ENCODE data around the gene ABLIM3. TPM values are rescaled to one million over a fixed set of nuclear protein-coding genes. Genes with fewer than 3 reads are reported as not detected.

ABLIM3 gene
- total and polyA plus RNA-seq, 9 of the 15 experiments (the other 6 are each of a cell fraction or from before 2014, with no cell fraction given), result 0.03 to 0.38 (median 0.11) TPM

DNA sequence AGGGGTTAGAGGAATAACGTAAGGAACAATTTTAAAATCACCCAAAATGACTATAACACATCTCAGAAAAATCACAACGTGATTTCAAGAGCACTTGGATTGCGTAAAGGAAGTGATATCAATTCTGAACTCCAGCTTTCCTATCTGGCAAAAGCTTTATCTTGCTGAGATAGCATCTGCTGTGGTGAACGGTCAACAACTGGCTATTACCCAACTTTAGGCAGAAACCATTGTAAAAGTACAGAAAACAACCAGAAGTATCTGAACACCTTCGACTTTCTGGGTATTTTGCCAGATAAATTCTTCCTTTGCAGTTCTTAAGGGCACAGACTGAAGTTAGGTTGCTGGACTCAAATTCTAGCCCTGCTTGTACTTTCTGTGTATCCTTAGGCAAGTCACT lies 9.2 kb downstream of the ABLIM3 start:
- H4K20me1 ChIP-seq (replicated peaks; ENCODE audit: control insufficient read depth, insufficient read depth, low read length), result no peaks in the 10 kb centered on the region
- H3K9me1 ChIP-seq (ENCODE audit: control insufficient read depth, insufficient read depth, low read length), result no peaks in the 10 kb centered on the region
- H3K4me2 ChIP-seq (ENCODE audit: insufficient read depth, low read length), result no peak overlapping the region
- POLR2A ChIA-PET, result no interaction called here
- in situ Hi-C loops (cut with MboI) (no loop called here), intact Hi-C loops (cut with micrococcal nuclease) (no loop called here)
- no peak overlapping the region for H3K4me3 ChIP-seq
- CTCF ChIA-PET (ENCODE audit: low intra/inter-chr PET ratio), result no interaction called here
- BruUV-seq (replicated peaks), result no TSS peak
- DNase-seq (ENCODE audit: extremely low read depth in 1 of 4, low spot score in 3 of 4) (no peak), ATAC-seq (no peak), FAIRE-seq (no peak)
- H3K9ac ChIP-seq (ENCODE audit: insufficient read depth in 1 of 2, low read depth in 2 of 2, low read length in 2 of 2), result no peak overlapping the region
- no peak overlapping the region for H2AFZ ChIP-seq (ENCODE audit: low read depth, low read length)
- H3K27ac ChIP-seq (ENCODE audit: extremely low read depth, low read depth, low read length), result no peak overlapping the region
- peaks cover 2 to 31% of the 10 kb centered on the region in 2 experiments; a peak in 4 of 5 replicates for H3K4me1 ChIP-seq (replicated peaks in 1 of 2; ENCODE audit: control insufficient read depth in 2 of 2, insufficient read depth in 2 of 2, low read length in 2 of 2)
- H3K9me3 ChIP-seq (replicated peaks; ENCODE audit: control insufficient read depth, insufficient read depth, low read depth, low read length), result no peaks in the 10 kb centered on the region
- peaks cover 0 to 10% of the 10 kb centered on the region in 2 experiments; a peak in 1 of 5 replicates for H3K27me3 ChIP-seq (ENCODE audit: control insufficient read depth in 2 of 2, insufficient read depth in 2 of 2, low read length in 2 of 2)
- 7% methylated on average over 5 of the region's 5 CpGs for WGBS (ENCODE audit: insufficient coverage, low coverage, missing lambda C conversion rate)
- H3K36me3 ChIP-seq (ENCODE audit: control insufficient read depth, insufficient read depth, low read length), result no peaks in the 10 kb centered on the region
- no peaks in the 10 kb centered on the region for H3K79me2 ChIP-seq (ENCODE audit: control insufficient read depth, insufficient read depth, low read length)
- TF ChIP-seq, protein P1, sequence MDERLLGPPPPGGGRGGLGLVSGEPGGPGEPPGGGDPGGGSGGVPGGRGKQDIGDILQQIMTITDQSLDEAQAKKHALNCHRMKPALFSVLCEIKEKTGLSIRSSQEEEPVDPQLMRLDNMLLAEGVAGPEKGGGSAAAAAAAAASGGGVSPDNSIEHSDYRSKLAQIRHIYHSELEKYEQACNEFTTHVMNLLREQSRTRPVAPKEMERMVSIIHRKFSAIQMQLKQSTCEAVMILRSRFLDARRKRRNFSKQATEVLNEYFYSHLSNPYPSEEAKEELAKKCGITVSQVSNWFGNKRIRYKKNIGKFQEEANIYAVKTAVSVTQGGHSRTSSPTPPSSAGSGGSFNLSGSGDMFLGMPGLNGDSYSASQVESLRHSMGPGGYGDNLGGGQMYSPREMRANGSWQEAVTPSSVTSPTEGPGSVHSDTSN (CRISPR knock-in tag; IDR thresholded peaks at IDR 0.05; ENCODE audit: low read depth), result no peak
- TF ChIP-seq, protein P1 (tag; conservative IDR thresholded peaks at IDR 0.05; ENCODE audit: low read depth), result no peak
- TF ChIP-seq TARDBP (IDR thresholded peaks at IDR 0.05) (no peak), ZC3H8 (IDR thresholded peaks at IDR 0.05) (no peak), ZFP36 (IDR thresholded peaks at IDR 0.05; ENCODE audit: low read depth, low read length, partially characterized antibody) (peak; percentile 41), SMC3 (conservative IDR thresholded peaks at IDR 0.05; ENCODE audit: insufficient read depth, low read depth, low read length) (no peak), ZNF124 (CRISPR knock-in tag; IDR thresholded peaks at IDR 0.05) (no peak), CEBPG (CRISPR knock-in tag; IDR thresholded peaks at IDR 0.05) (no peak), CEBPG (tag; conservative IDR thresholded peaks at IDR 0.05 in 1 of 2, IDR thresholded peaks at IDR 0.05 in 1 of 2) (peak; percentile 77 to 81), FOSL1 (tag; conservative IDR thresholded peaks at IDR 0.05) (0 out of 2 replicates have a peak, but pooled peaks have one; percentile 37), SOX6 (IDR thresholded peaks at IDR 0.05) (peak; percentile 33; the same call in 1 of the 2 replicates)
- TF ChIP-seq, protein P2, sequence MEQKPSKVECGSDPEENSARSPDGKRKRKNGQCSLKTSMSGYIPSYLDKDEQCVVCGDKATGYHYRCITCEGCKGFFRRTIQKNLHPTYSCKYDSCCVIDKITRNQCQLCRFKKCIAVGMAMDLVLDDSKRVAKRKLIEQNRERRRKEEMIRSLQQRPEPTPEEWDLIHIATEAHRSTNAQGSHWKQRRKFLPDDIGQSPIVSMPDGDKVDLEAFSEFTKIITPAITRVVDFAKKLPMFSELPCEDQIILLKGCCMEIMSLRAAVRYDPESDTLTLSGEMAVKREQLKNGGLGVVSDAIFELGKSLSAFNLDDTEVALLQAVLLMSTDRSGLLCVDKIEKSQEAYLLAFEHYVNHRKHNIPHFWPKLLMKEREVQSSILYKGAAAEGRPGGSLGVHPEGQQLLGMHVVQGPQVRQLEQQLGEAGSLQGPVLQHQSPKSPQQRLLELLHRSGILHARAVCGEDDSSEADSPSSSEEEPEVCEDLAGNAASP (IDR thresholded peaks at IDR 0.05), result no peak
- TF ChIP-seq, protein P3, sequence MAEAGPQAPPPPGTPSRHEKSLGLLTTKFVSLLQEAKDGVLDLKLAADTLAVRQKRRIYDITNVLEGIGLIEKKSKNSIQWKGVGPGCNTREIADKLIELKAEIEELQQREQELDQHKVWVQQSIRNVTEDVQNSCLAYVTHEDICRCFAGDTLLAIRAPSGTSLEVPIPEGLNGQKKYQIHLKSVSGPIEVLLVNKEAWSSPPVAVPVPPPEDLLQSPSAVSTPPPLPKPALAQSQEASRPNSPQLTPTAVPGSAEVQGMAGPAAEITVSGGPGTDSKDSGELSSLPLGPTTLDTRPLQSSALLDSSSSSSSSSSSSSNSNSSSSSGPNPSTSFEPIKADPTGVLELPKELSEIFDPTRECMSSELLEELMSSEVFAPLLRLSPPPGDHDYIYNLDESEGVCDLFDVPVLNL (CRISPR knock-in tag; IDR thresholded peaks at IDR 0.05; ENCODE audit: low read depth), result no peak
- TF ChIP-seq, protein P4, sequence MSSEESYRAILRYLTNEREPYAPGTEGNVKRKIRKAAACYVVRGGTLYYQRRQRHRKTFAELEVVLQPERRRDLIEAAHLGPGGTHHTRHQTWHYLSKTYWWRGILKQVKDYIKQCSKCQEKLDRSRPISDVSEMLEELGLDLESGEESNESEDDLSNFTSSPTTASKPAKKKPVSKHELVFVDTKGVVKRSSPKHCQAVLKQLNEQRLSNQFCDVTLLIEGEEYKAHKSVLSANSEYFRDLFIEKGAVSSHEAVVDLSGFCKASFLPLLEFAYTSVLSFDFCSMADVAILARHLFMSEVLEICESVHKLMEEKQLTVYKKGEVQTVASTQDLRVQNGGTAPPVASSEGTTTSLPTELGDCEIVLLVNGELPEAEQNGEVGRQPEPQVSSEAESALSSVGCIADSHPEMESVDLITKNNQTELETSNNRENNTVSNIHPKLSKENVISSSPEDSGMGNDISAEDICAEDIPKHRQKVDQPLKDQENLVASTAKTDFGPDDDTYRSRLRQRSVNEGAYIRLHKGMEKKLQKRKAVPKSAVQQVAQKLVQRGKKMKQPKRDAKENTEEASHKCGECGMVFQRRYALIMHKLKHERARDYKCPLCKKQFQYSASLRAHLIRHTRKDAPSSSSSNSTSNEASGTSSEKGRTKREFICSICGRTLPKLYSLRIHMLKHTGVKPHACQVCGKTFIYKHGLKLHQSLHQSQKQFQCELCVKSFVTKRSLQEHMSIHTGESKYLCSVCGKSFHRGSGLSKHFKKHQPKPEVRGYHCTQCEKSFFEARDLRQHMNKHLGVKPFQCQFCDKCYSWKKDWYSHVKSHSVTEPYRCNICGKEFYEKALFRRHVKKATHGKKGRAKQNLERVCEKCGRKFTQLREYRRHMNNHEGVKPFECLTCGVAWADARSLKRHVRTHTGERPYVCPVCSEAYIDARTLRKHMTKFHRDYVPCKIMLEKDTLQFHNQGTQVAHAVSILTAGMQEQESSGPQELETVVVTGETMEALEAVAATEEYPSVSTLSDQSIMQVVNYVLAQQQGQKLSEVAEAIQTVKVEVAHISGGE (CRISPR knock-in tag; IDR thresholded peaks at IDR 0.05), result no peak

Data from K562 (cell line).